Stimulated activated CD8-positive, alpha-beta memory T cell treated with anti-CD3 and anti-CD28 coated beads, Interleukin-4, amount 100 ng/mL, for 24 hours (primary cell): ENCODE results near the gene PCGF2.

ENCODE experiments used
- DNase-seq: peaks from one replicate; pipeline ENCODE4 v3.0.0-alpha.2; 2020; ENCODE audit warnings: low read depth

The PCGF2 gene

GRCh38 chr17:38751144-38751807, 3.1 kb upstream of the PCGF2 start:
- no peak for DNase-seq

GRCh38 chr17:38750312-38751121, 2.4 kb upstream of the PCGF2 start:
- no peak for DNase-seq

GRCh38 chr17:38750044-38750311, 1.8 kb upstream of the PCGF2 start:
- DNase-seq: no peak

GRCh38 chr17:38749223-38750043, 1.3 kb upstream of the PCGF2 start:
- DNase-seq: no peak

- DNase-seq: no peak
These were observed 721 bp upstream of the PCGF2 start for GRCh38 chr17:38748892-38749222.

- DNase-seq: no peak
These were observed 530 bp downstream of the PCGF2 start for GRCh38 chr17:38747463-38748148.

- DNase-seq: no peak
These were observed 1.2 kb downstream of the PCGF2 start for GRCh38 chr17:38746849-38747462.

- DNase-seq: no peak
These were observed 1.9 kb downstream of the PCGF2 start for GRCh38 chr17:38746004-38746848.

- no peak for DNase-seq
These were observed 2.6 kb downstream of the PCGF2 start for GRCh38 chr17:38745545-38745944.

- DNase-seq: no peak
These were observed 4.5 kb downstream of the PCGF2 start for GRCh38 chr17:38743556-38744171.

- no peak for DNase-seq
These were observed 5.5 kb downstream of the PCGF2 start for GRCh38 chr17:38742411-38743308.

GRCh38 chr17:38741921-38742410, 6.2 kb downstream of the PCGF2 start:
- no peak for DNase-seq

GRCh38 chr17:38741461-38741860, 6.7 kb downstream of the PCGF2 start:
- DNase-seq: no peak

GRCh38 chr17:38740806-38741205, 7.3 kb downstream of the PCGF2 start:
- no peak for DNase-seq

GRCh38 chr17:38740044-38740443, 8.1 kb downstream of the PCGF2 start:
- DNase-seq: no peak

GRCh38 chr17:38739305-38739704, 8.8 kb downstream of the PCGF2 start:
- DNase-seq: no peak

- no peak for DNase-seq
These were observed 9.4 kb downstream of the PCGF2 start for GRCh38 chr17:38738686-38739085.

GRCh38 chr17:38738007-38738662, 10.0 kb downstream of the PCGF2 start:
- DNase-seq: no peak
